GM12891 (cell line): ENCODE measurements around the gene ZEB1.
"Not testable (repeated sequence)": the region's sequence is repeated elsewhere in the genome, so short reads cannot be mapped to it uniquely, and the experiment has no call there.

Source experiments
- PAX5 ChIP-seq: IDR thresholded peaks from 2 replicates; pipeline ENCODE4 v1.6.1; 2011; ENCODE audit warnings: low read length, moderate library complexity, mild to moderate bottlenecking; ENCODE audit not compliant: insufficient read depth, severe bottlenecking
- POLR2A ChIP-seq: IDR thresholded peaks from 2 replicates; pipeline ENCODE4 v1.6.1; 2011; ENCODE audit warnings: low read depth, low read length, control low read depth
- POLR2AphosphoS5 ChIP-seq: IDR thresholded peaks from 2 replicates; pipeline ENCODE4 v1.6.1; 2011; ENCODE audit warnings: low read depth, low read length, control low read depth
- POU2F2 ChIP-seq: IDR thresholded peaks from 2 replicates; pipeline ENCODE4 v1.6.1; 2011; ENCODE audit warnings: low read depth, mild to moderate bottlenecking, control low read depth, low read length, moderate library complexity
- SPI1 ChIP-seq: IDR thresholded peaks from 2 replicates; pipeline ENCODE4 v1.6.1; 2011; ENCODE audit warnings: low read depth, low read length, control low read depth
- TAF1 ChIP-seq: IDR thresholded peaks from 2 replicates; pipeline ENCODE4 v1.6.1; 2011; ENCODE audit warnings: low read depth, low read length, control low read depth

DNA sequence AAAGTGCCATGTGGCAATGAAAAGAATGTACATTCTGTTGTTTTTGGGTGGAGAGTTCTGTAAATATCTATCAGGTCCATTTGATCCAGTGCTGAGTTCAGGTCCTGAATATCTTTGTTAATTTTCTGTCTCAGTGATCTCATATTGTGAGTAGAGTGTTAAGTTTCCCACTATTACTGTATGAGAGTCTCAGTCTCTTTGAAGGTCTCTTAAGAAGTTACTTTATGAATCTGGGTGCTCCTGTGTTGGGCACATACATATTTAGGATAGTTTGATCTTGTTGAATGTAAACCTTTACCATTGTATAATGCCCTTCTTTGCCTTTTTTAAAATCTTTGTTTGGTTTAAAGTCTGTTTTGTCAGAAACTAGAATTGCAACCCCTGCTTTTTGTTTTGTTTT is 109.5 kb downstream of the ZEB1 start:
- TF ChIP-seq TAF1, POLR2A, POLR2AphosphoS5, SPI1, PAX5, POU2F2: not testable (repeated sequence)
